ENCODE data around the gene ZC3H12C.

Gene ZC3H12C

DNA sequence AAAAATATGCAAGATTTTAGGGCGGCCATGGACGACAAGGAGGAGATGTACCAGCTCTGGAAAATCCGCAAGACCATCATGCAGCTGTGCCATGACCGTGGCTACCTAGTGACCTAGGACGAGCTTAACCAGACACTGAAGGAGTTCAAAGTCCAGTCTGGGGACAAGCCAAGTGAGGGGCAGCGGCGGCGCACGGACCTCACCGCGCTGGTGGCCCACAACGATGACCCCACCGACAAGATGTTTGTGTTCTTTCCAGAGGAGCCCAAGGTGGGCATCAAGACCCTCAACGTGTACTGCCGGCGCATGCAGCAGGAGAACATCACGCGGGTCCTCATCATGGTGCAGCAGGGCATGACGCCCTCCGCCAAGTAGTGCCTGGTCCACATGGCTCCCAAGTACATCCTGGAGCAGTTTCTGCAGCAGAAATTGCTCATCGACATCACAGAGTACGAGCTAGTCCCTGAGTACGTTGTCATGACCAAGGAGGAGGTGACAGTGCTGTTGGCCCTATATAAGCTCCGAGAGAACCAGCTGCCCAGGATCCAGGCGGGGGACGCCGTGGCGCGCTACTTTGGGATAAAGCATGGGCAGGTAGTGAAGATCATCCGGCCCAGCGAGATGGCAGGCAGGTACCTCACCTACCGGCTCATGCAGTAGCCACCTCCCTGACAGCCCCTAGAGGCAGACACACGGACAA, 43.5 kb upstream of the ZC3H12C start:
- H3K23ac ChIP-seq (ENCODE audit: low read length in 2 of 2) = no peak overlapping the region
- DNase-seq = no peak
- WGBS = 97% methylated on average over 33 of the region's 33 CpGs

GRCh38 chr11:110050201-110050506, 43.0 kb upstream of the ZC3H12C start:
- H4K8ac ChIP-seq (ENCODE audit: low read length) = no peak overlapping the region
- H3K18ac ChIP-seq (ENCODE audit: low read depth in 1 of 2, low read length in 2 of 2) = no peak overlapping the region
- no peak overlapping the region for H2BK120ac ChIP-seq (ENCODE audit: low read depth, low read length)
- no peak overlapping the region for H2BK15ac ChIP-seq (ENCODE audit: low read depth, poor library complexity, severe bottlenecking)
- no peak overlapping the region for H3K4ac ChIP-seq (ENCODE audit: low read depth in 1 of 2, low read length in 2 of 2)
- no peak overlapping the region for H2BK5ac ChIP-seq (ENCODE audit: low read depth, low read length, poor library complexity, severe bottlenecking)
- peaks cover 3% of the 10 kb centered on the region for H3K9me3 ChIP-seq (ENCODE audit: control insufficient read depth, low read length)
- H3K4me1 ChIP-seq (ENCODE audit: control insufficient read depth, insufficient read depth, low read depth, low read length) = no peaks in the 10 kb centered on the region
- peak overlapping the region; percentile 82 for H4K91ac ChIP-seq (ENCODE audit: low read length)
- H3K14ac ChIP-seq (ENCODE audit: low read length in 2 of 2) = peak overlapping the region in 1 of 2 experiments; percentile 10
- H3K23ac ChIP-seq (ENCODE audit: low read length in 2 of 2) = no peak overlapping the region
- no peak overlapping the region for H3K27ac ChIP-seq (ENCODE audit: low read length, poor library complexity, severe bottlenecking)
- no peak overlapping the region for H2BK12ac ChIP-seq (ENCODE audit: low read length in 2 of 2)
- DNase-seq = no peak
- no peak overlapping the region for H2AK5ac ChIP-seq (ENCODE audit: low read length, severe bottlenecking)
- H2AFZ ChIP-seq (ENCODE audit: low read depth, low read length) = no peak overlapping the region
- no peak overlapping the region for H3K4me2 ChIP-seq (ENCODE audit: low read length, poor library complexity, severe bottlenecking)
- no peaks in the 10 kb centered on the region for H3K36me3 ChIP-seq (ENCODE audit: control insufficient read depth in 1 of 2, insufficient read depth in 2 of 2, low read depth in 1 of 2, low read length in 2 of 2)
- 95% methylated on average over 8 of the region's 8 CpGs for WGBS
- H3K27me3 ChIP-seq (ENCODE audit: control insufficient read depth in 1 of 2, insufficient read depth in 1 of 2, low read length in 2 of 2) = no peaks in the 10 kb centered on the region
- no peak overlapping the region for H3K4me3 ChIP-seq (ENCODE audit: insufficient read depth in 1 of 2, low read depth in 1 of 2, low read length in 2 of 2)
- H3K9ac ChIP-seq (ENCODE audit: low read length) = no peak overlapping the region
- no peaks in the 10 kb centered on the region for H3K79me1 ChIP-seq (replicated peaks; ENCODE audit: low read length, poor library complexity, severe bottlenecking)

More for the DNA sequence above, 43.5 kb upstream of the ZC3H12C start:
- Histone ChIP-seq H2BK12ac (ENCODE audit: low read length in 2 of 2) (no peak overlapping the region), H3K14ac (ENCODE audit: low read length in 2 of 2) (peak overlapping the region in 1 of 2 experiments; percentile 10), H2AK5ac (ENCODE audit: low read length, severe bottlenecking) (no peak overlapping the region), H3K4me1 (ENCODE audit: control insufficient read depth, insufficient read depth, low read depth, low read length) (no peaks in the 10 kb centered on the region), H3K18ac (ENCODE audit: low read depth in 1 of 2, low read length in 2 of 2) (no peak overlapping the region), H3K9me3 (ENCODE audit: control insufficient read depth, low read length) (peaks cover 3% of the 10 kb centered on the region), H2BK5ac (ENCODE audit: low read depth, low read length, poor library complexity, severe bottlenecking) (no peak overlapping the region), H3K79me1 (replicated peaks; ENCODE audit: low read length, poor library complexity, severe bottlenecking) (no peaks in the 10 kb centered on the region), H3K4me3 (ENCODE audit: insufficient read depth in 1 of 2, low read depth in 1 of 2, low read length in 2 of 2) (no peak overlapping the region), H2BK15ac (ENCODE audit: low read depth, poor library complexity, severe bottlenecking) (no peak overlapping the region), H2BK120ac (ENCODE audit: low read depth, low read length) (no peak overlapping the region), H3K27ac (ENCODE audit: low read length, poor library complexity, severe bottlenecking) (no peak overlapping the region), H3K9ac (ENCODE audit: low read length) (no peak overlapping the region), H2AFZ (ENCODE audit: low read depth, low read length) (no peak overlapping the region), H3K4ac (ENCODE audit: low read depth in 1 of 2, low read length in 2 of 2) (no peak overlapping the region), H3K4me2 (ENCODE audit: low read length, poor library complexity, severe bottlenecking) (no peak overlapping the region), H3K36me3 (ENCODE audit: control insufficient read depth in 1 of 2, insufficient read depth in 2 of 2, low read depth in 1 of 2, low read length in 2 of 2) (no peaks in the 10 kb centered on the region), H4K8ac (ENCODE audit: low read length) (no peak overlapping the region), H4K91ac (ENCODE audit: low read length) (peak overlapping the region; percentile 68), H3K27me3 (ENCODE audit: control insufficient read depth in 1 of 2, insufficient read depth in 1 of 2, low read length in 2 of 2) (no peaks in the 10 kb centered on the region)

DNA sequence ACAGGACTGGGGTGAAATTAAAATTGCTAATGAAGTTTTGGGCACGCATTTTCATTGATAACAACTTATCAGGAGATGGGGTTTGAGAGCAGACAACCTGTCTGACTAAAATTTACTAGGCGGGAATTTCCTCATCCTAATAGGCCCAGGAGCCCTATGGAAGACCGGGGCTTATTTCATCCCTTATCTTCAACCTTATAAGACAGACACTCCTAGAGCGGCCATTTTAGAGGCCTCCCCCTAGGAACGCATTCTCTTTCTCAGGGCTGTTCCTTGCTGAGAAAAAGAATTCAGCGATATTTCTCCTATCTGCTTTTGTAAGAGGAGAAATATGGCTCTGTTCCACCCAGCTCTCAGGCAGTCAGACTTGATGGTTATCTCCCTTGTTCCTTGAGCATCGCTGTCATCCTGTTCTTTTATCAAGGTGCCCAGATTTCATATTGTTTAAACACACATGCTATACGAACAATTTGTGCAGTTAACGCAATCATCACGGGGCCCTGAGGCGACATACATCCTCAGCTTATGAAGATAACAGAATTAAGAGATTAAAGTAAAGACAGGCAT, 39.3 kb upstream of the ZC3H12C start:
- 97% methylated on average over 11 of the region's 11 CpGs for WGBS
- H2BK5ac ChIP-seq (ENCODE audit: low read depth, low read length, poor library complexity, severe bottlenecking) = no peak overlapping the region
- no peak overlapping the region for H3K4ac ChIP-seq (ENCODE audit: low read depth in 1 of 2, low read length in 2 of 2)
- no peaks in the 10 kb centered on the region for H3K79me1 ChIP-seq (replicated peaks; ENCODE audit: low read length, poor library complexity, severe bottlenecking)
- H2BK15ac ChIP-seq (ENCODE audit: low read depth, poor library complexity, severe bottlenecking) = no peak overlapping the region
- no peak overlapping the region for H3K27ac ChIP-seq (ENCODE audit: low read length, poor library complexity, severe bottlenecking)
- no peak overlapping the region for H3K14ac ChIP-seq (ENCODE audit: low read length in 2 of 2)
- no peak overlapping the region for H2AFZ ChIP-seq (ENCODE audit: low read depth, low read length)
- H3K18ac ChIP-seq (ENCODE audit: low read depth in 1 of 2, low read length in 2 of 2) = no peak overlapping the region
- H2BK12ac ChIP-seq (ENCODE audit: low read length in 2 of 2) = no peak overlapping the region
- H4K8ac ChIP-seq (ENCODE audit: low read length) = no peak overlapping the region
- no peak overlapping the region for H3K9ac ChIP-seq (ENCODE audit: low read length)
- no peak overlapping the region for H4K91ac ChIP-seq (ENCODE audit: low read length)
- no peaks in the 10 kb centered on the region for H3K4me1 ChIP-seq (ENCODE audit: control insufficient read depth, insufficient read depth, low read depth, low read length)
- H2AK5ac ChIP-seq (ENCODE audit: low read length, severe bottlenecking) = no peak overlapping the region
- no peak for DNase-seq
- H3K4me2 ChIP-seq (ENCODE audit: low read length, poor library complexity, severe bottlenecking) = no peak overlapping the region
- no peak overlapping the region for H3K23ac ChIP-seq (ENCODE audit: low read length in 2 of 2)
- no peaks in the 10 kb centered on the region for H3K36me3 ChIP-seq (ENCODE audit: control insufficient read depth in 1 of 2, insufficient read depth in 2 of 2, low read depth in 1 of 2, low read length in 2 of 2)
- H2BK120ac ChIP-seq (ENCODE audit: low read depth, low read length) = no peak overlapping the region
- peaks cover 3% of the 10 kb centered on the region for H3K9me3 ChIP-seq (ENCODE audit: control insufficient read depth, low read length)
- H3K27me3 ChIP-seq (ENCODE audit: control insufficient read depth in 1 of 2, insufficient read depth in 1 of 2, low read length in 2 of 2) = no peaks in the 10 kb centered on the region
- no peak overlapping the region for H3K4me3 ChIP-seq (ENCODE audit: insufficient read depth in 1 of 2, low read depth in 1 of 2, low read length in 2 of 2)

DNA sequence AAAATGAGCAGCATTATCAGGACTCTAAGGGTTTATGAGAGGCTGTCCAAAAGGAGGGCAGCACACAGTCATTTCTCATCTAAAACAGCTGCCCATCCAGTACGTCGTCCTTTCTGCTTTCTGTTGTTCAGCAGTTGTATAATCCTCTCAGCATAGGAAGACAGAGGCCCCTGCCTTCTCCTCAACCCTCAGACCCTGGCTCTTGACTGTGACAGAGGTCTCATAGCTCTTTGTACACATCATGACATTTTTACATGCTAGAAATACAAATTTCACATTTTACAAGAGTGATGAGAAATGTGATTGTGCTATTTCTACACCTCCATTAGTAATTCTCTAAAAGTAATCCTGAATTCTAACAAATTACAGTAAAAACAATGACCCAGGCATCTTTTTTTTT, 36.2 kb upstream of the ZC3H12C start:
- H2AFZ ChIP-seq (ENCODE audit: low read depth, low read length) = no peak overlapping the region
- H3K4ac ChIP-seq (ENCODE audit: low read depth in 1 of 2, low read length in 2 of 2) = no peak overlapping the region

More for the DNA sequence above, 36.2 kb upstream of the ZC3H12C start:
- Histone ChIP-seq H3K36me3 (ENCODE audit: control insufficient read depth in 1 of 2, insufficient read depth in 2 of 2, low read depth in 1 of 2, low read length in 2 of 2) (no peaks in the 10 kb centered on the region), H3K9me3 (ENCODE audit: control insufficient read depth, low read length) (peaks cover 3% of the 10 kb centered on the region), H3K14ac (ENCODE audit: low read length in 2 of 2) (no peak overlapping the region), H3K23ac (ENCODE audit: low read length in 2 of 2) (no peak overlapping the region), H3K79me1 (replicated peaks; ENCODE audit: low read length, poor library complexity, severe bottlenecking) (no peaks in the 10 kb centered on the region), H3K9ac (ENCODE audit: low read length) (no peak overlapping the region), H4K8ac (ENCODE audit: low read length) (no peak overlapping the region), H3K4me3 (ENCODE audit: insufficient read depth in 1 of 2, low read depth in 1 of 2, low read length in 2 of 2) (no peak overlapping the region), H2BK15ac (ENCODE audit: low read depth, poor library complexity, severe bottlenecking) (no peak overlapping the region), H2BK12ac (ENCODE audit: low read length in 2 of 2) (no peak overlapping the region), H3K4me1 (ENCODE audit: control insufficient read depth, insufficient read depth, low read depth, low read length) (no peaks in the 10 kb centered on the region), H4K91ac (ENCODE audit: low read length) (no peak overlapping the region), H3K27me3 (ENCODE audit: control insufficient read depth in 1 of 2, insufficient read depth in 1 of 2, low read length in 2 of 2) (no peaks in the 10 kb centered on the region), H2BK5ac (ENCODE audit: low read depth, low read length, poor library complexity, severe bottlenecking) (no peak overlapping the region), H2AK5ac (ENCODE audit: low read length, severe bottlenecking) (no peak overlapping the region), H2BK120ac (ENCODE audit: low read depth, low read length) (no peak overlapping the region), H3K18ac (ENCODE audit: low read depth in 1 of 2, low read length in 2 of 2) (no peak overlapping the region), H3K4me2 (ENCODE audit: low read length, poor library complexity, severe bottlenecking) (no peak overlapping the region), H3K27ac (ENCODE audit: low read length, poor library complexity, severe bottlenecking) (no peak overlapping the region)
- WGBS = 67% methylated on average over 2 of the region's 2 CpGs
- DNase-seq = no peak

Measured in mesenchymal stem cell (in vitro differentiated cells and primary cell).